NCI-H2196 (cell line): ENCODE results near the gene NPTX2.

ENCODE experiments used
- DNase-seq: peaks from one replicate; lab custom pipeline; 2025; ENCODE audit not compliant: unreplicated experiment; lab: John Stamatoyannopoulos, UW

NPTX2 gene

DNA sequence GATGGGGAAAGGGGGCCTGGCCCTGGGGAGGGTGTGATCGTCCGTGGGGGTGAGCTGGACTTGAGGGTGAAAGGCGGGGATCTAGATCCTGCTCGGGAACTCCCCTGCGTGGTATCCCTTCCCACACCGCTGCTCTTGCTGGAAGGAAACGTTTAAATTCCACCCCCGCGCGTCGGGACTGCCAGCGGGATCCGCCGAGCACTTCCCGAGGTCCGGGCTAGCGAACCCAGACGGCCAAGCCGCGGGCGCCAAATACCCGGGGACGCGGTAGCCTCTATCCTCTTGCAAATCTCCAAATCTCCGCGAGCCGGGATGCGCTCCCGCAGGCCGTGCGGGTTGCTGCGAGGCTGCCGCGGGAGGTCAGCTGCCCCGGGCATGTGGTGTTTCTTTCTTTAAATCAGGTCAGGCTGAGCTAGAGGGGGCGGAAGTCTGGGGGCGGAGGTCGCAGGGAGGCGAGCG is 904 bp downstream of the NPTX2 start:
- no peak for DNase-seq

DNA sequence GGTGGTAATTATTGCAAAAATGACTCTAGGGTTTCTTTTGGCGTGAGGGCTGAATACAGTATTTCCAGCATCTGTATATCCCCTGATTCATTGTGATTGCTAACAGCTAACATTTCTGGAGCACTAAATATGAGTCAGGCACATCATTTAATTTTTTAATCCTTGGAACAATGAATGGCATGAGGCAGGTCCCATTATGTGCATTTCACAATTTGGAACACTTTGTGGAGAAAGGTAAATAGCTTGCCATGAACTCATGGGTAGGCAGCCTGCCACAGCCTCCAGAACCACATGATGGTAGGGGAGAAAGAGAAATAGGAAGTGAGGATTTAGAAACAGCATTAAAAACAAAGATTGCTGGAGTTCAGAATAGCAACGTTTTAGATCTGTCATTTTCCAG is 1.7 kb downstream of the NPTX2 start:
- DNase-seq: no peak

DNA sequence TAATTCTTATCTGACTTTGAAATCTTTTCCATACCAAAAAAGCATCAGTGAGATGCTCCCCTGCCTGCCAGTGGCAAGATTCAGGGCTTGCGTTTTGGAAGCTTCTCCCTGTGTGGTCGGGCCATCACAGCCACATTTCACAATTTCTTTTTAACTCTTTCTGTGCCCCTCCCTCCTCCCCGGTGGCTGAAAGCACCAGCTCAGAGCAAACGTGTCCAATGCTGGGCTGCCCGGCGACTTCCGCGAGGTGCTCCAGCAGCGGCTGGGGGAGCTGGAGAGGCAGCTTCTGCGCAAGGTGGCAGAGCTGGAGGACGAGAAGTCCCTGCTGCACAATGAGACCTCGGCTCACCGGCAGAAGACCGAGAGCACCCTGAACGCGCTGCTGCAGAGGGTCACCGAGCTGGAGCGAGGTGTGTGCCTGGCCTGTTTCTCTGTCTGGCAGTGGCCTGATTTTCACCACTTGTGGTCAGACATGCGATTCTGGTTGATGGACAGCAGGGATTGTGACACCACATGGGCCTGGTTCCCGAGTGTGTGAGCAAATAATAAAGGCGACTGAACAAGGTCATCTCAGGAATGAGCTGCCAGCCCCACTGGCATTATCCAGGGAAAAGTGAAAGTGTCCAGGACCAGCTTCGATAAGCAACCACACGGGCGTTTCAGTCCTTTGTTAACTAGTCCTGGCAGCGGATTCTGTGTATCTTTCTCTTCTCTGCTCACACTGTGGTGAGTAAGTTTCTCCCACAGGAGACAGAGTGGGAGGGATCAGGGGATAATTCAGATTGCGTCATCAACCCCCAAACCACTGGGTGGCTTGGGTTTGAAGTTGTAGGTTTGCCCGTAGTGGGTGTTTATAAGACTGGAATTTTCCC is 2.6 kb downstream of the NPTX2 start:
- DNase-seq: peak; percentile 5

DNA sequence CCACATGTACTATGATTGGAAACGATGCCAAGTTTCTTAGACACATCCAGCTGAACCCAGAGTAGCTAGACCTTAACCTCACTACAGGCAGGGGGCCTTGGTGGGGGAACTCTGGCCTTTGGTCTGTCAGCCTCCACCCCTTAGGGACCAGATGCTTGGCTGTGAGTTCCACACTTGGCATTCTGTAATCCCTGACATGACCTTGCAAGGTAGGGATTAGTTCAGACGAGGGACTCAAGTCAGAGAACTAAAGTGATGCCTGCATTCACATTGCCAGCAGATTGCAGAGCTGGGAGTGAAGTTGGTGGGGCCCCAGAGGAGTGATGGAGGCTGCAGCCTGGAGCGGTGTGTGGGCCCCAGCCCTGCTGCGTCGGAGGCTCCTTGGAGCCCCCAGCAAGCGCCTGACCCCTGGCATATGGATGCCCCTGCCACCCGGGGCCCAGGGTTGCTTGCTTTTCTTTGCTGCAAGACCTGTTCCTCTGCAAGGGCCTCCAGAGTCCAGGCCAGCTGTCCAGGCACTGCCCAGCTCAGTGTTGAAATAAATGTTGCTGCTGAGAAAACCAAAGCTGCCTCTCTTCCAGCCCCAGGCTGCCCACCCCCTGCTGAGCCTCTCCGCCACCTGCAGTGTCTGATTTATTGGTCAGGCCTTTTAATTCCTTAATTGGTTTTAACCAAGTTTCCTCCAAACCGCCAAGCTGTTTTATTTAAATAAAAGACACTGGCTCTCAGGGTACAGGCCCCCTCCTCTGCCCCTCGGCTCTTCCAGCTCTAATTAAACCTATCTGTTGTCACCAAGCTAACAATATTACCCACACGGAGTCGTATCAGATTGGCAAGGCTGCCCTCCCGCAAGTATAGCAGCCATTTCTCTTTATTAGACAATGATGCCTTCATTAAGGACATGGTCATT is 4.7 kb downstream of the NPTX2 start:
- DNase-seq: no peak

DNA sequence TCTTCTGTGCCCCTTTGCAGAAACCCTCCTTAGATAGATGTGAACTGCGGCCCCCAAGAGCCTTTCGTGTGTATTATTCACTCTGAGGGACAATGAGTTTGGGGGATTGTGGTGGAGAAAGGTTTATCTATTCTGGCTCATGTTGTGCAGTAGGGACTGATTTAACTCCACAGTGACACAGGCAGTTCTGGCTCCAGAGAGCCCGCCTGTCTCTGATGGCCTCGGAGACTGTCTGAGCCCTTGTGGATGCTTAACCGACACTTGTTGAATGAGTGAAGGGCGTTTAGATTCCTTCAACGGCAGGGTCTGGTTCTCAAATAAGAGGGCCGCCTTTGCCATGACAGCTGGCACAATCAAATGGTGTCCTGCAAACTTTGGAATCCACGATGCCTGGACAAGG is 5.8 kb downstream of the NPTX2 start:
- DNase-seq: no peak

DNA sequence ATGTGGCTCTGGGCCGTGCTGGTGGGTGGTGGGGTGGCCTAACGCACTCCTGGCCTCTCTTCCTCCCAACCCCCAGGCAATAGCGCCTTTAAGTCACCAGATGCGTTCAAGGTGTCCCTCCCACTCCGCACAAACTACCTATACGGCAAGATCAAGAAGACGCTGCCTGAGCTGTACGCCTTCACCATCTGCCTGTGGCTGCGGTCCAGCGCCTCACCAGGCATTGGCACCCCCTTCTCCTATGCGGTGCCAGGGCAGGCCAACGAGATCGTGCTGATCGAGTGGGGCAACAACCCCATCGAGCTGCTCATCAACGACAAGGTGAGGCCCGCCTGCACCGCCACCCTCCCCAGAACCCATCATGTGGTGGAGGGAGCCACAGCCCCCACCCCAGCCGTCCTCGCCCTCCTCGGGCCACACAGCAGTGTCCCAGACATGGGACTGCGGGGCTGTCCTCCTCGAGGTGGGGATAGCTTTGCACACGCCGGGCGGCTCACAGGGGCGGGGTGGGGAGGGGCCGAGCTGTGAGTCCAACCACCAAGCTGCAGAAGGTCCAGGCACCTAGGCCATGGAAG is 7.8 kb downstream of the NPTX2 start:
- DNase-seq: no peak

DNA sequence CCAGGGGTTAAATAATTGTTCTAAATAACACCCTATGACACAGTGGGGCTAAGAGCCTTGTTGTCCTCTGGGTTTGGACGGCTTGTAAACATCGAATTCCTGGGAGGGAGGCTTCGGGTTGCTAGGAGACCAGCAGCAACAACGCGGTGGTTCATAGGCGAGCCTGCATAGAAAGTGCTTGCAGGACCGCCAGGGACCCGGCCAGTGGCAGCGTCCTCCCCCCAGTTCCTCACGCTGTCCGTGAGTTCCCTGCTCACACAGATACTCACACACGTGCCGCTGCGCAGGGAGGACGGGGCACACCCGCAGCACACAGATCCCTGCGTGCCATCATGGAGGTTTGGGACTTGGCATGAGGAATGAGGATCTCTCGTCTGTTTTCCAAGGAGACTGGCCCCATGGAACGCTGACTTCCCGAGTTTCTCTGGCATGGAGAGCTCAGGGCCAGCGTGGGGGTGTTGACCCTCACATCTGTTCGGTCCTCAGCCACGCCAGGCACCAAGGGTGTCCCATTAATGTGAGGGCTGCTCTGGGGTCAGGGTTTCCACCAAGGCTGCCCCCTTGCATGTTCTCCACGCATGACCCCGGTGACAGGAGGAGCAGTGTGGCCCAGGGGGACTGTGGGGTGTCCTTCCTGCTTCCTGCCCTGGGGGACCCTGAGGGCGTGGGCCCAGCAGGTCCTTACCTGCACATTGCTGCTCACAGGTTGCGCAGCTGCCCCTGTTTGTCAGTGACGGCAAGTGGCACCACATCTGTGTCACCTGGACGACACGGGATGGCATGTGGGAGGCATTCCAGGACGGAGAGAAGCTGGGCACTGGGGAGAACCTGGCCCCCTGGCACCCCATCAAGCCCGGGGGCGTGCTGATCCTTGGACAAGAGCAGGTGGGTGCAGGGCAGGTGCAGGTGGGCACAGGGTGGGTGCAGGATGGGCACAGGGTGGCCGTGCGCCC is 9.7 kb downstream of the NPTX2 start:
- no peak for DNase-seq

DNA sequence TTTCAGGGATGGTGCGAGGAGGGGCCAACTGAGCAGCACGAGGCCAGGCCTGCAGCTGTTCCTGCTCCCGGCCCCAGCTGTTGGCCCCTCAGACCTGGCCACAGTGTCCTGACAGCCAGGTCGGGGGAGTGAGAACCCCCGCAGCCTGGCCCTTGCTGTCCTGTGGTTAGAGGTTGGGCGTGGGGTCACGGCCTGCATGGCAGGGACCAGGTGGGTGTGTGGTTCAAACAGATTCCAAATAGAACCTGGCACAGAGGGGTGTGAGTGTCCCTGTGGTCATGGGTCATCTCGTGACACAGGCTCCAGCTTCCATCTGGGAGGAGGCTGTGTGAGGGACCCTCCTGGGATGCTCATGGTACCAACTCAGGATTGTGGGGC is 10.3 kb downstream of the NPTX2 start:
- DNase-seq: no peak

DNA sequence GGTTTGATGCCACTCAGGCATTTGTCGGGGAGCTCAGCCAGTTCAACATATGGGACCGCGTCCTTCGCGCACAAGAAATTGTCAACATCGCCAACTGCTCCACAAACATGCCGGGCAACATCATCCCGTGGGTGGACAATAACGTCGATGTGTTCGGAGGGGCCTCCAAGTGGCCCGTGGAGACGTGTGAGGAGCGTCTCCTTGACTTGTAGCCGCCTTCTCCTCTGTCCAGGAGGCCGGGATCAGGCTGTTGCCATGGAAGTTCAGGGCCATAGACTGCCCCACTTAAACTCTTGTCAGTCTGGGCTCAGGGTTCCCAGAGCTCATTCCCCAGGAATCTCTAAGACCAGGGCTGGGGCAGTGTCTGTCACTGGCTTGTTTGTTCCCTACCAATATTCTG is 11.3 kb downstream of the NPTX2 start:
- DNase-seq: no peak

DNA sequence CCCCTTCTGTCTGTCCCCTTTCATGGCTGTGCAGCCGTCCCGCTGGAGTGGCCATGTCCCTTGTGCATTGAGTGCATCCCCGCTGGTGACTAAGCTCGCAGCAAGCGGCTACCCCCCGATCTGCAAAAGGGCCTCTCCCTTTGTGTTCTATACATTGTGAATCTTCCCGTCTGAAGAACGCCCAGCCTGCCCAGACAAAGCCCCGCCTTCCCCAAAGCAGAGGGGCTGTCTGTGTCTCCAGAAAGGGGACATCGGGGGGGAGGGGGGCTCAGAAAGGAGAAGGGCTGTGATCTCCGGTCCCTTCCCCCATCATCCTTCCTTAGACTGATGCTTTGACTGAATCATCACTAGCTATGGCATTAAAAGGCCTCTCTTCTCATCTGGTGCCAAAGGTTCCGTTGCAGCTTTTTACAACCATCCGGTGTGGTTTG is 11.9 kb downstream of the NPTX2 start:
- DNase-seq: no peak

DNA sequence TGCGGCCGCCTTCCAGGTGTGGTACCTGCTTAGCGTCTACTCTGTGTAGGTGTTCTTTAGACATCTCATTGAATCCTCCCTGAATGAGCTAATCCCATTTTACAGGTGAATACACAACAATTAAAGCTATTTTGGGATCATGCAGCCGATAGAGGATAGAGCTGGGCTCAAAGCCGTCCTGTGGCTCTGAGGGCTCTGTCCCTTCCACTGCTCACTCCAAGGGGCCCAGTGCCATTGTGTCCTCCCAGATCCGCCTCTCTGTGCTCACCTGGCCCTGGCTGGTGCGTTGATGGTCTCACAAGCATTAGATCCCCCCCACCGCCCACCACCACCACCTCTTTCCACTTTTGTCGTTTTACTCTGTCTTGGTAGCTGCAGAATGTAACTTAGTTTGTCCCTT is 13.1 kb downstream of the NPTX2 start:
- no peak for DNase-seq

DNA sequence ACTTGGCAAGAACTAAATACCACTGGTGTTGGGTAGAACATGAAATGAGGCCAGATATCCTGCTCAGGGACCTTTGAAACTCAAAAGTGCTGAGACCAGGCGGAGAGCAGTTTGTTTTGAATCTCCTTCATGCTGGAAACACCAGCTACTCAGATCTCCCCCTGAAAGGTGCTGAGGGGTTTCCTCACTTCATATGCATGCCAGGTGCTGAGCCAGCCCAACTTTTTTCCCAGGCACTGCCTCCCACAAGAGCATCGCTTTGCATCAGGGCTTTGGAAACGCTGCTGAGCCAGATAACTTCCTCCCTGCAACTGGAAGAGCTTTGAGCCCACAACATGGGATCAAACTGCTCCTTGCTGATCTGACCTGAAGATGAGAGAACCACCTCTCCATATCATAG is 13.7 kb downstream of the NPTX2 start:
- no peak for DNase-seq

DNA sequence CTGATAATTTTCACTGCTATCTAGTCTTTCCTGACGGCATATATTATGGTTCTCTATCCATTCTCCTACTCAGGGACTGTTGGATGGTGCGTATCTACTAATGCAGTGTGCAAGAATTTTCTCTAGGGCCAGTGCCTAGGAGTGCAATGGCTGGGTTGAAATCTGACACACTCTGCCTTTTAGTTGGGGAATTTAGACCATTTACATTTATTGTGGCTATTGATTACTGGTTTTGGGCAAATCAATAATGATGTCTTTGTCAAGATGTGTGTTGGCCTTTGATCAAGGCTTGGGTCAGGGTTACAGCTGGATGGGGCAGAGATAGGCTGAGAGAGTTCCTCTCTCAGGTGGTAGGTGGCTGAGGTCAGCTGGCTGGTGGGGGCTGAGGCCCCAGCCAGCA is 21.8 kb downstream of the NPTX2 start:
- DNase-seq: no peak

DNA sequence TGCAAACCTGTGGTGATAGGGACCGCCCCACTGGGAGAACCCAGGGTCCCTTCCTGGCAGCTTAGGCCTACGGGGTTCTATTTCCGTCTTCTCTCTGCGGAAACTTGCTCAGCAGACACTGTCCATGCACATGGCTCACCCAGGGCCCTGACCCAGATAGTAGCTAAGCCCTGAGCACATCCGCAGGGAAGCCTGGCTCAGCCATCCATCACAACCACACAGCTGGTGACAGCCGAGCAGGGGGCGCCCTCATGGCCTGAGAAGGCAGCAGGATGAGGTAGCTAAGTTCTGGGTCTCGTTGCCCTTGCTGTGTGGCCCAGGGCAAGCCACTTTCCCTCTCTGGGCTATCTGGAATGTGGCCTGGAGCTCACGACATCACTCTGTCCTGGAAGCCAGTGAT is 23.3 kb downstream of the NPTX2 start:
- DNase-seq: no peak

DNA sequence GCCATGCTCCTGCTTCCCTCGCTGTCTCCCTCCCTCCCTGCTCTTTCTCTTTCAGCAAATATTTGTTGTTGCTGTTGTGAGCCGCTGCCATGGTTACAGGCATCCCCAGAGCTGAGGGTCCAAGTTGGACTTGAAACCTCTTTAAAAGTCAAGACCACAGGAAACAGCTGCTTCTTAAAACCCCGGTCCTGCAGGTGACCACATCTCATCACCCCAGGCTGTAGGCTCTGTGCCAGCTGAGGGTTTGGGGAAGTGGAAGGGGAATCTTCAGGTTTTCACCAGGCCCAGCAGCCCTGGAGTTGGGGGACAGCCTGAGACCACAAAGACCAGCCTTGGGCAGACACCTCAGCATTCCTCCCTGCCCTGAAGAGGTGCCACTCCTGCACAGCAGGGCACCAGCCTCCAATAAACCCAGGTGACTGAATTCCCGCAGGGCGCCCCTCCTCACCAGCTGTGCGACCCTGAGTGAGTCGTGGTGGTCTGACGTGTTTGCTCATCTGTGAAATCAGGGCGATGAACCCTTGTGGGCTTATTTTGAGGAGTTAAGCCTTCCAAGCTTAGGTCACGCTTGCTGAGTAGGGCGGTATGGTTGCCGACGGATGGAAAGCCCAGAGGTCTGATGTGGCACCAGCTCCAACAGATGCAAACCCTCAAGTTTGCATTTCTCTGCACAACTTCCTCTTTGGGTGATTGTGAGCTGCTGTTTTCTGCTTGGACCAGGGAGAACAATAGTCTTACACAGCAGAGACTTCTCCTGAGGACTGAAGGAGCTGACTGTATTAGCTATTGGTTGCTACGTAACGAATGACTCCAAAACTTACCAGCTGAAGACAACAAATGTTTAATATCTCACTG is 24.8 kb downstream of the NPTX2 start:
- no peak for DNase-seq

DNA sequence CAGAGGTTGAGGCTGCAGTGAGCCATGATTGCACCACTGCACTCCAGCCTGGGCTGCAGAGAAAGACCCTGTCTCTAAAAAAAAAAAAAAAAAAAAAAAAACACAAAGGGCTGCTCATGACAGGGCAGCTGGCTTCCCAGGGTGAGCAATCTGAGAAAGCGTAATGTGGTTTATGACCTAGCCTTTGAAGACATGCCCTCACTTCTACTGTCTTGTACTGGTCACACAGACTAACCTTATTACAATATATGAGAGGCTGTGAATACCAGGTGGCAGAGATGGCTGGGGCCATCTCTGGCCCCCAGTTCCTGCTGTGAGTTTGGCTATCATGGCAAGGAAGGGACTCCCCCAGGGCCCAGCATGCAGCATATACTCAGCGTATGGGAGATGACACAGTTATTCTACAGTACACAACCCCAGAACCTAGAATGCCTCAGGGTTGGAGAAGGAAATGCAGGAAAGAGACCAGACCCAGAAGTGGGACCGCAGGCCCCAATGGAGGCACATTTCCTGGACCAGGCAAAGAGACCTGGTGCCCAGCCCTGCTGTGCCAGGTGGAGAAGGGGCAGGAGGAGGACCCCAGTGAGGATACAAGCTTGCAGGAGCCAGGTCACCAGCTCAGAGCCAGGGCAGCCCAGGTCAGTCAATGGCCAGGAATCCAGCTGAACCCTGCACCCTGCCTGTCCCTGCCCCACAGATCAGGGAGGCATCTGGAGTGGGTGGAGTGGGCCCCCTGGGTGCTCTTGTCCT is 26.3 kb downstream of the NPTX2 start:
- no peak for DNase-seq

DNA sequence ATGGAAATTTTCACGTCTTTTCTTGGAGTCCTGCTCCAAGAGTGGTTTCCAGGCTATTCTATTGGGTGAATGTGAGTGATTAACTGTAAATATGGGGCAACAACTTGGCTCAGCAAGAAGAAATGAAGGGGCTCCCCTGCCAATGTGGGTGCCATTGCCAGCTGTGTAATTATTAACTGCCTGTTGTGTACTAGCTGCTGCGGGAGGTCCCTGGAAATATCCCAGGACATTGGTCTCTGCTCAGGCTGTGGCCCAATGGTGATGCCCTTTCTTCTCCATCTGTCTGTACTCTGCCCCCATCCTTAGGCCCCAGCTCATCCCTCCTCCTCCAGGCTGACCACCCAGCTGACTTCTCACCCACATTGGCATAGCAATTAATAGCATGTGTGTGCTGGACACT is 29.4 kb downstream of the NPTX2 start:
- no peak for DNase-seq

DNA sequence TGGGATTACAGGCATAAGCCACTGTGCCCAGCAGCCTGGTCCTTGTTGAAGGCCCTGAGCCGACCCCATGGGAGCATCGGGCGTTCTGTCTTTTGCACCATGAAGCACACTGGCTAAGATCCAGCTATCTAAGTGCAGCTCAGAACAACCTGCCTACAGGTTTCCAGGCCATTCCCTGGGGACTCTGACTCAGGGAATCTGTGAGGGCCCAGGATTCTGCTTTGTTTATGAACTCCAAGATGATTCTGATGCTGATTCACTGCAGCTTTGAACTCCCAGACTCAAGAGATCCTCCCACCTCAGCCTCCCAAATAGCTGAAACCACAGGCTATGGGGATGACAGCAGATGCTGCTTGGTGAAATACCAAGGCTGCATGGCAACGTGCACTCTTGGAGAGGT is 30.2 kb downstream of the NPTX2 start:
- no peak for DNase-seq

DNA sequence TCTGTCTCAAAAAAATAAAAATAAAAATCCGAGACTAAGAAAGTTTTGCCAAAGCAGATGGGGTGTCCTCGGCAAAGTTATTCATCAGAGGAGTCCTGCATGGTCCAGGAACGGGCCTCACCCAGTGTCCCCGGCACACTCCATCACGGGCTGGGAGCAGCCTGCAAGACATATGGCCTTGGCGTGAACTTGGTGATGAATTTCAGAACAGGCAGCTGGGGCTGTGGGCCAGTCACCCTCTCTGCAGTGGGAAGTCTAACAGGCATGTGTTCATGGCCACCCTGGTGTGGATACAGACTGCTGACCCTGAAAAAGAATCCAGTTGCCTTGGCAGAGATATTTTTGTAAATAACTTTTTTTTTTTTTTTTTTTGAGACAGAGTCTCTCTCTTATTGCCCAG is 34.7 kb downstream of the NPTX2 start:
- no peak for DNase-seq
